IMR-90 (cell line): Measurements from ENCODE around the gene CREB5. TPM values are rescaled to one million over a fixed set of nuclear protein-coding genes. Genes with fewer than 3 reads are reported as not detected.

ENCODE experiments used
- ATAC-seq: fragments of 200-7000 bp; cut with Tn5 transposase; 2 replicates; pipeline ENCODE4 v1.9.1; 2020; ENCODE audit warnings: low read depth, mild to moderate bottlenecking, moderate library complexity
- BruUV-seq: library from RNA; stranded (reverse); fragments of 400-500 nt; replicated peaks from 2 replicates; lab custom pipeline; 2021; lab: Mats Ljungman, UMichigan
- CTCF ChIA-PET: fragments of 300-600 bp; formaldehyde crosslinking; extraction: SDS; loops from one replicate; lab custom pipeline; 2021; ENCODE audit warnings: antibody characterized with exemption; lab: Yijun Ruan, JAX
- POLR2A ChIA-PET: fragments of 300-600 bp; sonication (Branson Sonifier 250); formaldehyde crosslinking; loops from one replicate; lab custom pipeline; 2022; ENCODE audit warnings: antibody characterized with exemption; ENCODE audit not compliant: unreplicated experiment; lab: Charles Lee
- DNase-seq: peaks from one replicate; pipeline ENCODE4 v3.0.0; 2013
- H2AFZ ChIP-seq: replicated peaks from 2 replicates; pipeline ENCODE3; 2013; ENCODE audit warnings: low read length, mild to moderate bottlenecking; ENCODE audit not compliant: poor library complexity
- H2AK5ac ChIP-seq: 2 replicates; pipeline ENCODE4 v1.6.1; 2013; ENCODE audit warnings: low read depth, low read length, inconsistent platforms
- H2AK9ac ChIP-seq: replicated peaks from 2 replicates; pipeline ENCODE3; 2013; ENCODE audit warnings: mild to moderate bottlenecking, low read depth, low read length, moderate library complexity; ENCODE audit not compliant: poor library complexity
- H2BK120ac ChIP-seq: 2 replicates; pipeline ENCODE4 v1.6.1; 2013; ENCODE audit warnings: low read depth, low read length, inconsistent platforms
- H2BK15ac ChIP-seq: 3 replicates; pipeline ENCODE4 v1.6.1; 2013; ENCODE audit warnings: low read depth, low read length, inconsistent platforms
- H2BK20ac ChIP-seq: 2 replicates; pipeline ENCODE4 v1.6.1; 2013; ENCODE audit warnings: low read depth, mild to moderate bottlenecking, inconsistent platforms, low read length, moderate library complexity
- H2BK5ac ChIP-seq: 2 replicates; pipeline ENCODE4 v1.6.1; 2013; ENCODE audit warnings: mild to moderate bottlenecking, low read depth, low read length, inconsistent platforms; ENCODE audit not compliant: poor library complexity, severe bottlenecking
- H3K14ac ChIP-seq: replicated peaks from 2 replicates; pipeline ENCODE4 v1.6.1; 2013; ENCODE audit warnings: low read depth, low read length, inconsistent platforms
- H3K18ac ChIP-seq: 2 replicates; pipeline ENCODE4 v1.6.1; 2013; ENCODE audit warnings: low read depth, low read length, control low read depth
- H3K23ac ChIP-seq: 2 replicates; pipeline ENCODE4 v1.6.1; 2013; ENCODE audit warnings: low read depth, low read length, inconsistent platforms
- H3K27ac ChIP-seq: 2 replicates; pipeline ENCODE4 v1.5.1; 2013; ENCODE audit warnings: mild to moderate bottlenecking, control low read depth, low read length; ENCODE audit not compliant: insufficient read depth
- H3K27me3 ChIP-seq: 2 replicates; pipeline ENCODE4 v1.6.1; 2013; ENCODE audit warnings: low read length; ENCODE audit not compliant: control insufficient read depth, insufficient read depth
- H3K36me3 ChIP-seq: 2 replicates; pipeline ENCODE4 v1.6.1; 2013; ENCODE audit warnings: low read length, mixed read lengths; ENCODE audit not compliant: control insufficient read depth, insufficient read depth
- H3K4ac ChIP-seq: 2 replicates; pipeline ENCODE4 v1.6.1; 2013; ENCODE audit warnings: low read depth, low read length, inconsistent platforms
- H3K4me1 ChIP-seq: 2 replicates; pipeline ENCODE4 v1.6.1; 2013; ENCODE audit warnings: low read length, mixed read lengths; ENCODE audit not compliant: control insufficient read depth, insufficient read depth
- H3K4me2 ChIP-seq: 2 replicates; pipeline ENCODE4 v1.6.1; 2013; ENCODE audit warnings: low read depth, mild to moderate bottlenecking, control low read depth, low read length, moderate library complexity
- H3K4me3 ChIP-seq: 2 replicates; pipeline ENCODE4 v1.5.1; 2013; ENCODE audit warnings: low read depth, mild to moderate bottlenecking, control low read depth, low read length, moderate library complexity; ENCODE audit not compliant: insufficient read depth
- H3K56ac ChIP-seq: 2 replicates; pipeline ENCODE4 v1.6.1; 2013; ENCODE audit warnings: low read length, inconsistent platforms; ENCODE audit not compliant: insufficient read depth; ENCODE audit errors: extremely low read depth
- H3K79me1 ChIP-seq, 2 experiments: 2 replicates each; pipeline ENCODE4 v1.6.1; 2013; ENCODE audit warnings: low read length in 2 of 2, inconsistent platforms in 1 of 2, low read depth in 1 of 2
- H3K9ac ChIP-seq: 2 replicates; pipeline ENCODE4 v1.6.1; 2013; ENCODE audit warnings: low read depth, low read length, control low read depth
- H3K9me1 ChIP-seq: 2 replicates; pipeline ENCODE4 v1.6.1; 2013; ENCODE audit warnings: low read length, inconsistent platforms; ENCODE audit not compliant: insufficient read depth
- H3K9me3 ChIP-seq: 2 replicates; pipeline ENCODE4 v1.6.1; 2013; ENCODE audit warnings: low read length; ENCODE audit not compliant: control insufficient read depth, insufficient read depth
- H4K20me1 ChIP-seq: 2 replicates; pipeline ENCODE4 v1.6.1; 2013; ENCODE audit warnings: low read length, inconsistent platforms; ENCODE audit not compliant: insufficient read depth
- H4K5ac ChIP-seq: 2 replicates; pipeline ENCODE4 v1.6.1; 2013; ENCODE audit warnings: mild to moderate bottlenecking, low read depth, low read length, control low read depth
- H4K8ac ChIP-seq, 2 experiments: 2 replicates each; pipeline ENCODE4 v1.6.1; 2013; ENCODE audit warnings: low read depth in 2 of 2, low read length in 2 of 2, control low read depth in 1 of 2, inconsistent platforms in 1 of 2
- H4K91ac ChIP-seq: 2 replicates; pipeline ENCODE4 v1.6.1; 2013; ENCODE audit warnings: low read depth, low read length, inconsistent platforms; ENCODE audit not compliant: insufficient read depth
- BHLHE40 ChIP-seq: fragments of 150-350 bp; IDR thresholded peaks from 2 replicates; pipeline ENCODE4 v1.6.1; 2016; ENCODE audit warnings: mild to moderate bottlenecking, low read depth, low read length
- CEBPB ChIP-seq: IDR thresholded peaks from 2 replicates; pipeline ENCODE4 v1.6.1; 2012; ENCODE audit warnings: low read depth, low read length, improper control_type of control experiment
- CHD1 ChIP-seq: IDR thresholded peaks from 2 replicates; pipeline ENCODE4 v1.6.1; 2012; ENCODE audit warnings: low read depth, low read length, improper control_type of control experiment
- CTCF ChIP-seq: conservative IDR thresholded peaks from 2 replicates; pipeline ENCODE4 v1.5.1; 2012; ENCODE audit warnings: mild to moderate bottlenecking, low read depth, low read length, improper control_type of control experiment
- ELK1 ChIP-seq: fragments of 150-350 bp; IDR thresholded peaks from 2 replicates; pipeline ENCODE4 v1.6.1; 2016; ENCODE audit warnings: low read depth, mild to moderate bottlenecking, low read length, moderate library complexity, borderline replicate concordance
- FOS ChIP-seq: fragments of 150-350 bp; IDR thresholded peaks from 2 replicates; pipeline ENCODE4 v1.6.1; 2016; ENCODE audit warnings: low read depth, low read length
- MAFK ChIP-seq: IDR thresholded peaks from 2 replicates; pipeline ENCODE4 v1.6.1; 2012; ENCODE audit warnings: low read depth, low read length, improper control_type of control experiment
- MAZ ChIP-seq: IDR thresholded peaks from 2 replicates; pipeline ENCODE4 v1.6.1; 2012; ENCODE audit warnings: low read depth, mild to moderate bottlenecking, low read length, improper control_type of control experiment, moderate library complexity, borderline replicate concordance
- MXI1 ChIP-seq: IDR thresholded peaks from 2 replicates; pipeline ENCODE4 v1.6.1; 2012; ENCODE audit warnings: low read depth, mild to moderate bottlenecking, low read length, moderate library complexity, borderline replicate concordance
- NFE2L2 ChIP-seq: fragments of 150-350 bp; IDR thresholded peaks from 2 replicates; pipeline ENCODE4 v1.6.1; 2016; ENCODE audit warnings: low read depth, mild to moderate bottlenecking, low read length
- POLR2A ChIP-seq: IDR thresholded peaks from 2 replicates; pipeline ENCODE4 v1.6.1; 2012; ENCODE audit warnings: mild to moderate bottlenecking, low read depth, low read length
- RAD21 ChIP-seq: IDR thresholded peaks from 2 replicates; pipeline ENCODE4 v1.6.1; 2012; ENCODE audit warnings: low read length, improper control_type of control experiment
- RCOR1 ChIP-seq: IDR thresholded peaks from 2 replicates; pipeline ENCODE4 v1.6.1; 2012; ENCODE audit warnings: mild to moderate bottlenecking, low read length, improper control_type of control experiment; ENCODE audit not compliant: insufficient replicate concordance
- RFX5 ChIP-seq: IDR thresholded peaks from 2 replicates; pipeline ENCODE4 v1.8.0; 2012; ENCODE audit warnings: low read depth, mild to moderate bottlenecking, low read length, moderate library complexity
- SMC3 ChIP-seq: fragments of 150-350 bp; IDR thresholded peaks from 2 replicates; pipeline ENCODE4 v1.6.1; 2016; ENCODE audit warnings: low read depth, mild to moderate bottlenecking, antibody characterized with exemption, low read length, moderate library complexity
- USF2 ChIP-seq: fragments of 150-350 bp; IDR thresholded peaks from 2 replicates; pipeline ENCODE4 v1.6.1; 2017; ENCODE audit warnings: mild to moderate bottlenecking, antibody characterized with exemption, low read length, low read depth
- WGBS, 2 experiments: methylation state at CpG; one replicate each; pipeline versions ENCODE4 v1.1.5 to v1.1.7; 2013; ENCODE audit warnings: missing lambda C conversion rate in 2 of 2; ENCODE audit not compliant: insufficient read length in 1 of 2; ENCODE audit errors: extremely low coverage in 2 of 2; 5-methylcytosine and 5-hydroxymethylcytosine counted together
- dilution Hi-C: fragments of 300-500 bp; cut with HindIII; formaldehyde crosslinking; loops from one replicate; pipeline ENCODE4 v1.14.3; 2018; ENCODE audit warnings: low sequenced_read_pairs; ENCODE audit not compliant: unreplicated experiment
- in situ Hi-C: fragments of 300-500 bp; cut with MboI; formaldehyde crosslinking; loops from 3 replicates; pipeline ENCODE4 v1.14.3; 2019; ENCODE audit warnings: low sequenced_read_pairs, inconsistent platforms, mixed read lengths
- intact Hi-C: fragments of 100-400 bp; cut with micrococcal nuclease; formaldehyde crosslinking; loops from 2 replicates; pipeline ENCODE4 v1.10.0; 2022
- polyA plus RNA-seq, 3 experiments: library from polyadenylated mRNA; depleted of rRNA; stranded (reverse); fragments of >200 nt; gene quantifications; 2 replicates each; pipeline ENCODE4 v1.2.3, GENCODE V29; 2012; ENCODE audit warnings: low replicate concordance in 1 of 3
- total RNA-seq: library from RNA; depleted of rRNA; stranded (reverse); fragments of >200 nt; gene quantifications from 2 replicates; pipeline ENCODE4 v1.2.3, GENCODE V29; 2012

The CREB5 gene
- total and polyA plus RNA-seq, 2 of the 4 experiments (the other 2 are of a cell fraction), result 7.3 to 13.1 TPM

- BruUV-seq, result no TSS peak
- no peak overlapping the region for H4K91ac ChIP-seq
- no peak overlapping the region for H3K56ac ChIP-seq
- no peak overlapping the region for H2AK5ac ChIP-seq
- no peak overlapping the region for H3K9ac ChIP-seq
- H4K5ac ChIP-seq, result no peak overlapping the region
- no peaks in the 10 kb centered on the region for H3K9me1 ChIP-seq
- H3K4me2 ChIP-seq, result no peak overlapping the region
- in situ Hi-C loops (no loop called here), dilution Hi-C loops (no loop called here), intact Hi-C loops (no loop called here)
- no peak overlapping the region for H2BK120ac ChIP-seq
- ChIA-PET CTCF (no interaction called here), POLR2A (no interaction called here)
- no peak overlapping the region for H3K4ac ChIP-seq
- H3K9me3 ChIP-seq, result no peaks in the 10 kb centered on the region
- H3K23ac ChIP-seq, result no peak overlapping the region
- no peaks in the 10 kb centered on the region for H3K4me1 ChIP-seq
- H3K79me1 ChIP-seq, result 0 out of 4 replicates have a peak, but pooled peaks cover 0 to 3% of the 10 kb centered on the region in 2 experiments
- H3K4me3 ChIP-seq, result no peak overlapping the region
- no peak overlapping the region for H2BK5ac ChIP-seq
- H4K8ac ChIP-seq, result no peak overlapping the region
- H2BK20ac ChIP-seq, result no peak overlapping the region
- H3K36me3 ChIP-seq, result no peaks in the 10 kb centered on the region
- DNase-seq (no peak), ATAC-seq (no peak)
- no CpG with 5 or more reads among the region's 9 CpGs for WGBS, 2 experiments
- H3K27ac ChIP-seq, result no peak overlapping the region
- H4K20me1 ChIP-seq, result no peaks in the 10 kb centered on the region
- H2AFZ ChIP-seq, result no peak overlapping the region
- no peak overlapping the region for H2AK9ac ChIP-seq
- no peaks in the 10 kb centered on the region for H3K27me3 ChIP-seq
- H3K18ac ChIP-seq, result no peak overlapping the region
- no peak overlapping the region for H3K14ac ChIP-seq
- no peak for TF ChIP-seq BHLHE40
- no peak for TF ChIP-seq MXI1
- no peak for TF ChIP-seq RAD21
- no peak for TF ChIP-seq RCOR1
- no peak for TF ChIP-seq NFE2L2
- TF ChIP-seq CHD1, result no peak
- TF ChIP-seq RFX5, result no peak
- TF ChIP-seq USF2, result no peak
- TF ChIP-seq CTCF, result no peak
- TF ChIP-seq FOS, result no peak
- TF ChIP-seq CEBPB, result no peak
- TF ChIP-seq MAZ, result no peak
- TF ChIP-seq POLR2A, result no peak
- TF ChIP-seq ELK1, result no peak
- no peak for TF ChIP-seq MAFK
- no peak for TF ChIP-seq SMC3
- no peak overlapping the region for H2BK15ac ChIP-seq
Observed at GRCh38 chr7:28793381-28794085, 381.2 kb downstream of the CREB5 start.
